Mesenchymal stem cell (in vitro differentiated cells and primary cell): ENCODE data around the gene PRMT7.

ENCODE experiments used
- DNase-seq: peaks from one replicate; pipeline ENCODE4 v3.0.0-alpha.2; 2013
- H2AFZ ChIP-seq: one replicate; pipeline ENCODE4 v1.6.1; 2013; ENCODE audit warnings: low read depth, mild to moderate bottlenecking, control low read depth, inconsistent platforms, low read length, moderate library complexity
- H2AK5ac ChIP-seq: 2 replicates; pipeline ENCODE4 v1.6.1; 2013; ENCODE audit warnings: low read length, moderate library complexity, mild to moderate bottlenecking, inconsistent platforms; ENCODE audit not compliant: severe bottlenecking
- H2BK120ac ChIP-seq: one replicate; pipeline ENCODE4 v1.6.1; 2013; ENCODE audit warnings: low read depth, mild to moderate bottlenecking, inconsistent platforms, low read length, moderate library complexity
- H2BK12ac ChIP-seq, 2 experiments: one replicate each; pipeline ENCODE4 v1.6.1; 2013; ENCODE audit warnings: inconsistent platforms in 2 of 2, low read length in 2 of 2, mild to moderate bottlenecking in 2 of 2, moderate library complexity in 2 of 2, control low read depth in 1 of 2
- H2BK15ac ChIP-seq: one replicate; pipeline ENCODE4 v1.6.1; 2013; ENCODE audit warnings: mild to moderate bottlenecking, low read depth, inconsistent platforms; ENCODE audit not compliant: poor library complexity, severe bottlenecking
- H2BK5ac ChIP-seq: 2 replicates; pipeline ENCODE4 v1.6.1; 2013; ENCODE audit warnings: low read depth, mild to moderate bottlenecking, low read length, control low read depth, inconsistent platforms; ENCODE audit not compliant: poor library complexity, severe bottlenecking
- H3K14ac ChIP-seq, 2 experiments: one replicate each; pipeline ENCODE4 v1.6.1; 2013; ENCODE audit warnings: inconsistent platforms in 2 of 2, low read length in 2 of 2, control low read depth in 1 of 2, mild to moderate bottlenecking in 1 of 2, moderate library complexity in 1 of 2
- H3K18ac ChIP-seq, 2 experiments: one replicate each; pipeline ENCODE4 v1.6.1; 2013; ENCODE audit warnings: inconsistent platforms in 2 of 2, low read length in 2 of 2, control low read depth in 1 of 2, low read depth in 1 of 2, mild to moderate bottlenecking in 1 of 2
- H3K23ac ChIP-seq, 2 experiments: one replicate each; pipeline ENCODE4 v1.6.1; 2013; ENCODE audit warnings: inconsistent platforms in 2 of 2, low read length in 2 of 2, mild to moderate bottlenecking in 2 of 2, moderate library complexity in 2 of 2, control low read depth in 1 of 2
- H3K27ac ChIP-seq: 2 replicates; pipeline ENCODE4 v1.5.1; 2013; ENCODE audit warnings: mild to moderate bottlenecking, moderate library complexity, low read length, control low read depth, inconsistent platforms; ENCODE audit not compliant: poor library complexity, severe bottlenecking
- H3K27me3 ChIP-seq, 2 experiments: 2 replicates each; pipeline versions ENCODE4 v1.6.1 to v1.7.0; 2013; ENCODE audit warnings: low read length in 2 of 2, mild to moderate bottlenecking in 2 of 2, moderate library complexity in 2 of 2, control low read depth in 1 of 2, inconsistent platforms in 1 of 2; ENCODE audit not compliant: control insufficient read depth in 1 of 2, insufficient read depth in 1 of 2
- H3K36me3 ChIP-seq, 2 experiments: 2 replicates each; pipeline versions ENCODE4 v1.6.1 to v1.7.0; 2013; ENCODE audit warnings: low read length in 2 of 2, control low read depth in 1 of 2, inconsistent platforms in 1 of 2, low read depth in 1 of 2, mild to moderate bottlenecking in 1 of 2; ENCODE audit not compliant: insufficient read depth in 2 of 2, control insufficient read depth in 1 of 2
- H3K4ac ChIP-seq, 2 experiments: one replicate each; pipeline ENCODE4 v1.6.1; 2013; ENCODE audit warnings: inconsistent platforms in 2 of 2, low read length in 2 of 2, mild to moderate bottlenecking in 2 of 2, moderate library complexity in 2 of 2, control low read depth in 1 of 2, low read depth in 1 of 2
- H3K4me1 ChIP-seq: 2 replicates; pipeline ENCODE4 v1.6.1; 2013; ENCODE audit warnings: low read depth, low read length, control low read depth; ENCODE audit not compliant: control insufficient read depth, insufficient read depth
- H3K4me2 ChIP-seq: 2 replicates; pipeline ENCODE4 v1.6.1; 2013; ENCODE audit warnings: low read length, mild to moderate bottlenecking, inconsistent platforms; ENCODE audit not compliant: poor library complexity, severe bottlenecking
- H3K4me3 ChIP-seq, 2 experiments: 2 replicates each; pipeline versions ENCODE4 v1.5.1 to v1.7.0; 2013; ENCODE audit warnings: low read length in 2 of 2, mild to moderate bottlenecking in 2 of 2, control low read depth in 1 of 2, low read depth in 1 of 2; ENCODE audit not compliant: insufficient read depth in 1 of 2
- H3K79me1 ChIP-seq: replicated peaks from 2 replicates; pipeline ENCODE4 v1.6.1; 2013; ENCODE audit warnings: mild to moderate bottlenecking, control low read depth, low read length, inconsistent platforms; ENCODE audit not compliant: poor library complexity, severe bottlenecking
- H3K9ac ChIP-seq: 2 replicates; pipeline ENCODE4 v1.7.0; 2013; ENCODE audit warnings: mild to moderate bottlenecking, low read length, moderate library complexity
- H3K9me3 ChIP-seq: 2 replicates; pipeline ENCODE4 v1.7.0; 2013; ENCODE audit warnings: mild to moderate bottlenecking, low read length; ENCODE audit not compliant: control insufficient read depth
- H4K8ac ChIP-seq: one replicate; pipeline ENCODE4 v1.6.1; 2013; ENCODE audit warnings: inconsistent platforms, mild to moderate bottlenecking, low read length, moderate library complexity
- H4K91ac ChIP-seq: one replicate; pipeline ENCODE4 v1.6.1; 2013; ENCODE audit warnings: mild to moderate bottlenecking, low read length, inconsistent platforms
- WGBS: methylation state at CpG from one replicate; pipeline ENCODE4 v1.1.7; 2013; ENCODE audit warnings: mixed read lengths; 5-methylcytosine and 5-hydroxymethylcytosine counted together

The PRMT7 gene

GRCh38 chr16:68265078-68265920, 45.5 kb upstream of the PRMT7 start:
- peak overlapping the region in 1 of 2 experiments; percentile 70 for H3K23ac ChIP-seq
- H3K27ac ChIP-seq: peak overlapping the region; percentile 90

GRCh38 chr16:68267612-68268405, 43.0 kb upstream of the PRMT7 start:
- Histone ChIP-seq H3K9ac (no peak overlapping the region), H2BK12ac (no peak overlapping the region), H3K23ac (no peak overlapping the region), H3K27ac (no peak overlapping the region), H2AK5ac (peak overlapping the region; percentile 40), H3K36me3 (peaks cover 4 to 14% of the 10 kb centered on the region in 2 experiments), H3K4ac (no peak overlapping the region), H3K9me3 (no peaks in the 10 kb centered on the region), H3K27me3 (no peaks in the 10 kb centered on the region), H4K91ac (no peak overlapping the region), H4K8ac (no peak overlapping the region), H3K4me2 (peak overlapping the region; percentile 19), H2AFZ (no peak overlapping the region), H2BK5ac (no peak overlapping the region), H3K4me3 (no peak overlapping the region), H3K79me1 (peaks cover 8% of the 10 kb centered on the region), H3K4me1 (peaks cover 23% of the 10 kb centered on the region), H2BK120ac (no peak overlapping the region), H2BK15ac (no peak overlapping the region), H3K14ac (no peak overlapping the region), H3K18ac (no peak overlapping the region)
- WGBS: 49% methylated on average over 3 of the region's 6 CpGs
- DNase-seq: no peak

More at GRCh38 chr16:68265078-68265920, 45.5 kb upstream of the PRMT7 start:
- Histone ChIP-seq H2BK120ac (no peak overlapping the region), H3K36me3 (peaks cover 11 to 17% of the 10 kb centered on the region in 2 experiments), H2BK5ac (peak overlapping the region; percentile 53), H3K9me3 (no peaks in the 10 kb centered on the region), H3K4ac (peak overlapping the region; percentile 66 to 72), H3K79me1 (peaks cover 4% of the 10 kb centered on the region), H4K91ac (peak overlapping the region; percentile 99), H2BK15ac (no peak overlapping the region), H3K4me2 (peak overlapping the region; percentile 78), H2AK5ac (no peak overlapping the region), H3K4me1 (peaks cover 20% of the 10 kb centered on the region), H2AFZ (peak overlapping the region; percentile 96), H3K14ac (peak overlapping the region in 1 of 2 experiments; percentile 94), H3K18ac (peak overlapping the region; percentile 95 to 98), H4K8ac (no peak overlapping the region), H3K27me3 (no peaks in the 10 kb centered on the region), H2BK12ac (peak overlapping the region in 1 of 2 experiments; percentile 50), H3K4me3 (peak overlapping the region; percentile 96 to 98), H3K9ac (peak overlapping the region; percentile 96)
- peak; percentile 83 for DNase-seq
- WGBS: 2% methylated on average over 21 of the region's 23 CpGs

GRCh38 chr16:68269793-68270192, 41.0 kb upstream of the PRMT7 start:
- Histone ChIP-seq H2AFZ (no peak overlapping the region), H3K27me3 (no peaks in the 10 kb centered on the region), H2BK12ac (no peak overlapping the region), H3K14ac (no peak overlapping the region), H4K8ac (no peak overlapping the region), H3K27ac (no peak overlapping the region), H3K79me1 (peaks cover 18% of the 10 kb centered on the region), H3K4me2 (no peak overlapping the region), H4K91ac (no peak overlapping the region), H2AK5ac (no peak overlapping the region), H3K9me3 (no peaks in the 10 kb centered on the region), H3K4me1 (peaks cover 15% of the 10 kb centered on the region), H2BK5ac (no peak overlapping the region), H2BK15ac (no peak overlapping the region), H3K36me3 (peaks cover 18 to 33% of the 10 kb centered on the region in 2 experiments), H3K18ac (no peak overlapping the region), H3K9ac (no peak overlapping the region), H3K23ac (no peak overlapping the region), H3K4ac (no peak overlapping the region), H2BK120ac (no peak overlapping the region), H3K4me3 (no peak overlapping the region)
- 97% methylated on average over 4 of the region's 4 CpGs for whole genome bisulfite sequencing
- no peak for DNase-seq

- H3K4me1 ChIP-seq: peaks cover 15% of the 10 kb centered on the region
- 0% methylated on average over 1 of the region's 1 CpG for WGBS
- H3K18ac ChIP-seq: no peak overlapping the region
- peaks cover 22 to 36% of the 10 kb centered on the region in 2 experiments for H3K36me3 ChIP-seq
- H4K91ac ChIP-seq: no peak overlapping the region
- no peak overlapping the region for H3K23ac ChIP-seq
- no peak overlapping the region for H3K4ac ChIP-seq
- no peak overlapping the region for H3K9ac ChIP-seq
- H2AFZ ChIP-seq: no peak overlapping the region
- no peak overlapping the region for H2AK5ac ChIP-seq
- H3K27ac ChIP-seq: no peak overlapping the region
- H3K79me1 ChIP-seq: peaks cover 18% of the 10 kb centered on the region
- no peak overlapping the region for H4K8ac ChIP-seq
- no peak overlapping the region for H2BK12ac ChIP-seq
- no peak overlapping the region for H2BK15ac ChIP-seq
- H2BK5ac ChIP-seq: no peak overlapping the region
- H3K9me3 ChIP-seq: no peaks in the 10 kb centered on the region
- no peak overlapping the region for H3K14ac ChIP-seq
- no peak overlapping the region for H3K4me2 ChIP-seq
- no peak overlapping the region for H2BK120ac ChIP-seq
- H3K27me3 ChIP-seq: no peaks in the 10 kb centered on the region
- no peak overlapping the region for H3K4me3 ChIP-seq
- no peak for DNase-seq
Measured at GRCh38 chr16:68270353-68270752, 40.5 kb upstream of the PRMT7 start.
